Measurements from ENCODE around the gene DTX4. TPM values are rescaled to one million over a fixed set of nuclear protein-coding genes. Genes with fewer than 3 reads are reported as not detected.

Gene DTX4
- total RNA-seq, 4 donors from 2014 or later = 3.1 to 8.8 (median 4.5) TPM

Small RNA genes within 50 kb of the gene (small RNA-seq; reads per million reads assigned to genes)
- 0 reads per million in 3 donors for gene RN7SL42P

Other genes starting within 250 kb of the DTX4 start
- not detected for gene GLYATL1, start 232.6 kb upstream of the DTX4 start, total RNA-seq
- not detected for gene GLYATL1B, start 85.8 kb upstream of the DTX4 start, total RNA-seq
- under 1 TPM in 2 of 4 donors, not detected in 2; 0.13 to 0.46 TPM for gene FAM111B, start 64.9 kb upstream of the DTX4 start, total RNA-seq
- 10 to 100 TPM in 3 of 4 donors, 1 to 10 TPM in 1; 8.9 to 22.4 (median 17.6) TPM for gene FAM111A, start 29.3 kb upstream of the DTX4 start, total RNA-seq
- 10 to 100 TPM; 10.1 to 36.1 (median 14.8) TPM for gene MPEG1, start 40.8 kb downstream of the DTX4 start, total RNA-seq
- not detected for gene OR5AN1, start 186.8 kb downstream of the DTX4 start, total RNA-seq

Data from esophagus muscularis mucosa (tissue), 4 donors.